Renal pelvis (tissue), 4 donors: Measurements from ENCODE around the gene CPB1. TPM values are rescaled to one million over a fixed set of nuclear protein-coding genes. Genes with fewer than 3 reads are reported as not detected.

ENCODE experiments used
- DNase-seq: peaks from one replicate; pipeline ENCODE4 v3.0.0-alpha.2; 2013
- polyA plus RNA-seq, 3 donors: library from polyadenylated mRNA; unstranded; fragments of 120-200 nt; gene quantifications; one replicate each; pipeline ENCODE4 v1.2.1, GENCODE V29; 2013; ENCODE audit not compliant: insufficient read length in 3 of 3

CPB1 gene
- polyA plus RNA-seq, 3 donors = 0.58 to 0.95 (median 0.73) TPM

- no peak for DNase-seq
Measured at GRCh38 chr3:148828136-148828690, 602 bp downstream of the CPB1 start.

DNA sequence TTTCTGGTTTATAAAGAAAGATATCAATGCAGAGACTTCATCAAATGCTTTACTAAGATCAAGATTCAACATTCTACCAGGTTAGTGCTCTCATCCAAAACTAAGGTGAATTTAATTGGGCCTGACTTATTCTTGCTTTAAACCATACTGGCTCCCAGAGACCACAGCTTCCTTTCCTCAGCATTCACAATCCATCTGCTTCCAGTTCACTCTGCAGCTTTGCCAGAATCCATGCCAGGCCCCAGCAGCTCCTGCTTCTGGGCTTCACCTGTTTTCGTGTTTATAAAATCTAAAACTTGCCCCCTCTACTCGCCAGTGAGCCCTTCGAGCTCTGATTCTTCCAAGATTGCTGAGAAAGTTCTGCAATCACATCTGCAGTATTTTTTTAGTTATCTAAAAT lies 2.3 kb downstream of the CPB1 start:
- DNase-seq = no peak

DNA sequence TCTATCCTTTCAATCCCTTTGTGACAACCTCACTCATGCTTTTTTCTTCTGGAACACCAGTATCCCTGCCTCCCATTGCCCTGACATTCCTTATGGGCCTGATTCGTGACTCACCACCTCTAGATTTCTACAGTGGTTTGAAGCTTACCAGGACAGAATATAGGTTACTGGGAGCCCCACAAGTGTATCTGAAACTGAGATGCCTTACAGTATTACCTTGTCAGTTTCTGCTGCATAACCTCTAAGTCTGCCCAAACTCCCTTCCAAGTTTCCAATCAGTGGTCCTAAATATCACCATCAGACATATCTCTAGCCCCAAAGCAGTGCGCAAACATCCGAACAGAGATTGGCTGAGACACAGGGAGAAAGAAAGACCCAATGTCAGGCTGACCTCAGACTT lies 5.6 kb downstream of the CPB1 start:
- no peak for DNase-seq

GRCh38 chr3:148839805-148840204 lies 12.2 kb downstream of the CPB1 start:
- DNase-seq = no peak

DNA sequence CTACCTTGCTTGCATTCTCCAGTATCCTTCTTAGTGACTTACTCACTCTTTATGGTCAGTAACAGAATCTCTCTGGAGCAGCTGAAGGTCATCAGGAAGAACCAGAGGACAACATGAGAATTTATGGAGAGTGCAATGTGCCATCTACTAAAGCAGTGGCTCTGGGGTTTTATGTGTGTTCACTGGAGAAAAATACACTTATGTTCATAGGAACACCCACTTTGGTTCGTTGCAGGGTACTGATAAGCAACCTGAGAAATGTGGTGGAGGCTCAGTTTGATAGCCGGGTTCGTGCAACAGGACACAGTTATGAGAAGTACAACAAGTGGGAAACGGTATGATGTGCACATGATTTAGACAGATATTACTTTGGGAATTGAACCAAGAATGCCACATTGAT lies 12.8 kb downstream of the CPB1 start:
- DNase-seq = no peak

DNA sequence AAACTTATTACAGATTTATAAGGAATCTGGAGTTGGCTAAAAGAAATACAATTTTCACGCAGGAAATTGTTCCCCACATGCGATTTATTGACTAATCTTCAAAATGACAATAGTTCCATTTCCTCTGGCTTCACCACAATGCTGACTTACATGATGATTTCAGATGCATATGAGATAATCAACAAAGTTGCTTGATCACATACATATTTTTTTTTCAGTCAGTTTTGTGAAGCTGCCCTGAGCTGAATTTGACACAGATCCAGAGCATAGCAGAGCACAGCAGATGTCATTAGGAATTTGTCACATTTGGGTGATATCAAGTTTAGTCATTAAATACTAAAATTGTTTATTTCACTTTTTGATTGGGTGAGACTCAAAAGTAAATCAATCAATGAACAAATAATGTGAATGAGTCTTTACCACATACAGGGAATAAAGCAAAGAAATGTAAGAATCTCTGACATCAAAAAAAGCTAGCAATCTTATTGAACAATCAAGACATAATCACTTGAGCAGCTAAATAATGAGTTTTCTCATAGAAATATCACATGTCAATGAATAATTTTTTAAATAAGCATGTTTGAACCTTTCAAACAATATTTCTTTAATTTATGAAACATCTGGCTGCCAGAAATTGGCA lies 18.3 kb downstream of the CPB1 start:
- DNase-seq = no peak

DNA sequence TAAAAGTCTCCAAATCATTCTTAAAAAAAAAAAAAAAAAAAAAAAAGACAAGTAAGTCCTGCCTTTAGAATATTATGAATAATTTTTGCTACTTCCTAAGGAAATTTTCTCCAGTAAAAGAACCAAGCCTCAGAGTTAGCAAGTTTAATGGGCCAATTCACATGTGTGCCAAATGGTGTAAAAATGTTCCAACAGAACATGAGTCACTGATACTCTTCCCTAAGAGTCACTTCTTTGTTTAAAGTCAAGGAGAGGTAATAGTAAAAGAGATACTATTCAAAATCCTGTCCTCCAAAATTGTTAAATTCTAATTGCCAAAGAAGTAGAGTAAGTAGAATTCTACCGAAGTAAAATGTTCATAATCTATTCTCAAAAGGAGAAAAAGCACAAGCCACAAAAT lies 19.7 kb downstream of the CPB1 start:
- DNase-seq = no peak

DNA sequence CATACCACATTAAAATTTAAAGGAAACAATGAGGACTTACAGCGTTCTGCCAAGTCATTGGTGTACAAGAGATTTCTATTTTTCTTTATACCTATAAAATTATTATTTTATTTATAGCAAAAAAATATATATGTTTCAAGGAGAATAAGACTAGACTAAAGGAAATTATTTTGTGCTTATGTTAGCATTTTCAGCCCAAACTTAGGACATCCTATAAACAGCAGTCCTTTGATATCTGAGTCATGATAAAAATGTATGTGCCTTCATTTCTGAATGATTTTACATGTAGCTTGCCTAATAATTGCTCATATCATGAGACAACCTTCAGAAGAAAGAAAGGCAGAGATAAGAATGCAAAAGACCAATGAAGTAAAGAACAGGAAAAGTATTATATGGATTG lies 20.8 kb downstream of the CPB1 start:
- no peak for DNase-seq

GRCh38 chr3:148852271-148852992 lies 24.8 kb downstream of the CPB1 start:
- DNase-seq = no peak

- DNase-seq = no peak
Measured at GRCh38 chr3:148853076-148853475, 25.5 kb downstream of the CPB1 start.

DNA sequence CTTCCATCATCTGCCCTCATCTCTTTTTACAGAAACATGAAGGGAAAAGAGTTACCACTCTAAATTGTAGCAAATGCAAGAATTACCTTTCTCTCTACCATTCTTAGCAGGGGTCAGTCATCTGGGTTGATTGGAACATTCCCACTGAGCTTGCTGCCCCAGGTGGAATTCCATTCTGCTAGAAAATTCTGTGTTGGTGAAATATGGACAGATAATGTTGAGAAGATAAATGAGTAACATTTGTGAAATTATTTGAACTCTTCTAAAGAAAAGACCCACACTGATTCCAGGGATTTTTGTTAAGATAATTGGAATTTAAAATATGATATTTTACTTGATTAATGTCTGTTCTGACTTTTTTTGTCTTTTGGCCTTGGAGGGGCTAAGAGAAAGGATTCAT lies 26.4 kb downstream of the CPB1 start:
- no peak for DNase-seq

DNA sequence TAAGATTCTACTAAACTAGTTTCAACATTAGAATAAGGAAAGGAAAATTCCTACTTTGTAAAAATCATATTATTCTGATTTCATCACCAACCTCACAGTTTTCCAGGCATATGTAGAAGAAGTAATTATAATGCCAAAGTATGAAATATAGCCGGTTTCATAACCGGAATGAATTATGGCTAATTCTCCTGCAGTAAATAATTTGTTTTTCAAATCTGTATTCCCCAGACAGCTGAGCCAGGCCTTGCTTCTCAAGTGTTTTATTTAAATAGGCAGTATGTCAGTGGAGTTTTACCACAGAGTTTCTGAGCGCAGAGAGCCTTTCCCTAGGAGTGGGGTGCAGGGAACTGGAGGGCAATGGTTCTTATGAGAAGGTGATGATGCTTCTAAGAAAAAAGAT lies 28.8 kb downstream of the CPB1 start:
- DNase-seq = no peak

DNA sequence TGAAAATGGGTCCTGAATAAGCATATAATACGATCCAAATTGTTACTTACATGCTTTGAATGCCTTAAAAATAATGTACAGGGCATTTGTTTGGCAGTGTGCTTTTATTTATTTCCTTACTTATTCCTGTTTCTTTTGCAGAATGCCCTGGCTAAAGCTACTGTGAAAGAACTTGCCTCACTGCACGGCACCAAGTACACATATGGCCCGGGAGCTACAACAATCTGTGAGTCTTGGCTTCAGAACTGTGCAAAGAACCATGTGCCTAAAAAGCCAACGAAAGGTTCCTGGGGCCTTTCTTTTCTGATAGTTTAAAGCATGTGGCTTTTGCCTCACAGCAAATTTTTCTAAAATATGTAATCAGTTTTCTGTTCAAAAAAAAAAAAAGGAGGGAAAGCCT lies 29.7 kb downstream of the CPB1 start:
- no peak for DNase-seq

GRCh38 chr3:148861277-148861869 lies 33.8 kb downstream of the CPB1 start:
- DNase-seq = peak; percentile 14

DNA sequence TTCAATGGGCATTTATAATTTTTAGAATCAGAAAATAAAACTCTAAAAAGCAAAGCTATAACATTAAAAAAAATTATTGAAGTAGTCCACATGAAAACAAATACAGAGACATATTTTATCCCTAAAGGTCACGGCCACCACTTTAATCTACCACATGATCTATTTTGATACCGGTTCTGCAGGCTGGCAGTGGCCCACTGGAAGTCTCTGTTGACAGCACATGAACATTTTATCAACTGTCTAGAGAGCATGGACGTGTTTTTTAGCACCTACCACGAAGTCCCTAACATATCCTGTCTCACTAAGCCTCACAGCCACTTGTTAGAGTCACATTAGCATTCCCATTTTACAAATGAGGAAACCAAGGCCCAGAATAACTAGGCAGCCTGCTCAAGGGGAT lies 35.7 kb downstream of the CPB1 start:
- no peak for DNase-seq

DNA sequence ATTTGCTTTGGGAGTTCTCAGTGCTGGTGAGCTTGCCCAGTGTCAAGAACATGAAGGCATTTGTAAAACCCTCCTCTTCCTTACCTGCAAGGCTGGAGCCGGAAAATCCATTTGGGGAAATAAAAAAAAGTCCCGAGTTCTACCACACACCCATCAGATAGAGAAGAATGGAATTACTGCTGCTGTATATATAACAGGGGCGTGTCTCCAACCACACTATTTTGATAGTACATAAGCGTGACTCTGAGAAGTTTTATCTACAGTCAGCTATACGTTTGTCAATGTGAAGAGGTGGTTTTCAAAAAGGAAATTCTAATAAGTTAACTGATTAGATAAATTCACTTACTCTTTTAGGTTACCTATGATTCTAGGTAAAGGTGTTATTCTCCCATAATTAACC lies 36.2 kb downstream of the CPB1 start:
- DNase-seq = no peak

DNA sequence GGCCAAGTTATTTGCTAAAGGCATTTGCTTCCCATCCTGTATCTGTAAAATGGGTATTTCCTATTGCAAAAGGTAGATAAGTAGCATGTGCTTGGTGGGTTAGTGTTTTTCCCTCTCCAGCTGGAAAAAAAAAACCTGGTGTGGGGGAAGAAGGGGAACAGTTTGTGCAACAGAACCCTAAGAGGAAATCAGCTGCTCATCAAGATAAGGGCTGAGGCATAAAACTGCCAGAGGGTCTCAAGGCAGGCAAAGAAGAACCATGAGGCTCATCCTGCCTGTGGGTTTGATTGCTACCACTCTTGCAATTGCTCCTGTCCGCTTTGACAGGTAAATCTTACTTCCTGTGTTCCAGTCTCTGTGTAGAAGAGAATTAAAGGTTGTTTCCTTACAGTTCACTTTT lies 37.4 kb downstream of the CPB1 start, which contains the start of gene CPA3:
TSS of gene CPA3 (plus strand) at position 248 of the 400 bp plus-strand sequence. CDS start at position 260, 12 bp downstream.
- DNase-seq = no peak

DNA sequence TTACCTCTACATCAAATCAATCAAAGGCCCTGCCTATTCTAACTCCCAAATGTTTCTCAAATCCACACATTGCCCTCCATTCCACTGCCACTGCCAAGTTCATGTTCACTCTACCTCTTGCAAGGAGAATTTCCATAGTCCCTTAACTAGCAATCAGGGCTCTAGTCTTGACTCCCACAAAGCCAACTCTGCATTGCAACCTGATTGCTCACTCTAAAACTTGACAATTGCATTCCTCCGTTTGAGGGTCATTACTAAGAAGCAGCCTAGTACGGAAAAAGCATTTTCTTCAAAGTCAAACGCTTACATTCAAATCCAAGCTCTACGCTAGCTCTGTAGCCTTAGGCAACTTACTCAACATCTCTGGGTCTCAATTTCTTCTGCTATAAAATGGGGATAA lies 38.6 kb downstream of the CPB1 start:
- DNase-seq = no peak

- no peak for DNase-seq
Measured at GRCh38 chr3:148873270-148873927, 45.8 kb downstream of the CPB1 start.

GRCh38 chr3:148873977-148874376 lies 46.4 kb downstream of the CPB1 start:
- DNase-seq = no peak

DNA sequence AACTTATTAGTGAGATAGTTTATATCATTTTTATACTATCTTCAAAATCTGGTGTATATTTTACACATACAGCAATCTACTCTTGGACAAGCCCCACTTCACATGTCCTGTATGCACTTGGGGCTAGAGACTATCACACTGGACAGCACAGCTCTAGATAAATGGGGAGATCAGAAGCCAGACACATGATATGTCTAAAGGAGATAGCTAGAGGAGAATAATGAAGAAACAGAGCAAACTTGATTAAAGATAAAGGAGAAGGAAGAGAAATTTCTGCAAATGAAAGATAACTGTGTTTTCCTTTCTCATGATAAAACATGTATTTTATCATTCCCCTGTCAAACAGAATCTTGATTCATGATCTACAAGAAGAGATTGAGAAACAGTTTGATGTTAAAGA lies 50.5 kb downstream of the CPB1 start:
- no peak for DNase-seq

DNA sequence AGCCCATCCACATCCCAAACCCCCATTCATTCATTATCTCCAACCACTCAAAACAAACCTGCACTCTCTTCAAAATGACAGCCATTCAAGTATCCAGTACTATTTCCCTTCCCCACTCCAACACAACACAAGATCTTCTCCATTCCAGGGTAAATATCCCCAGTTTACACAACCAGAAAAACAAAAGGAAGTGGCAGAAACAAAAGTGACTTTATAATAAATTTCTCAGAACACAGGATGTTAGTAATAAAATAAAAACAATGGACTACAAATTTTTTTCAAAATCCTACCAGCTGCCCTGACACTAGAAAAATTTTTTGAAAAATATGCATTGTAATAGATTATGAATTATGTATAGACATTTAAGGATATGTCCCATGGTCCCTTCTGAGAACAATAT lies 51.6 kb downstream of the CPB1 start:
- DNase-seq = no peak

GRCh38 chr3:148880681-148881080 lies 53.1 kb downstream of the CPB1 start:
- DNase-seq = no peak
